Measurements from ENCODE around the gene SLMAP. TPM values are rescaled to one million over a fixed set of nuclear protein-coding genes. Genes with fewer than 3 reads are reported as not detected.
"Not testable (repeated sequence)": the region's sequence is repeated elsewhere in the genome, so short reads cannot be mapped to it uniquely, and the experiment has no call there.

Gene SLMAP
- total RNA-seq, 1 donor from 2014 or later: 55.6 TPM

DNA sequence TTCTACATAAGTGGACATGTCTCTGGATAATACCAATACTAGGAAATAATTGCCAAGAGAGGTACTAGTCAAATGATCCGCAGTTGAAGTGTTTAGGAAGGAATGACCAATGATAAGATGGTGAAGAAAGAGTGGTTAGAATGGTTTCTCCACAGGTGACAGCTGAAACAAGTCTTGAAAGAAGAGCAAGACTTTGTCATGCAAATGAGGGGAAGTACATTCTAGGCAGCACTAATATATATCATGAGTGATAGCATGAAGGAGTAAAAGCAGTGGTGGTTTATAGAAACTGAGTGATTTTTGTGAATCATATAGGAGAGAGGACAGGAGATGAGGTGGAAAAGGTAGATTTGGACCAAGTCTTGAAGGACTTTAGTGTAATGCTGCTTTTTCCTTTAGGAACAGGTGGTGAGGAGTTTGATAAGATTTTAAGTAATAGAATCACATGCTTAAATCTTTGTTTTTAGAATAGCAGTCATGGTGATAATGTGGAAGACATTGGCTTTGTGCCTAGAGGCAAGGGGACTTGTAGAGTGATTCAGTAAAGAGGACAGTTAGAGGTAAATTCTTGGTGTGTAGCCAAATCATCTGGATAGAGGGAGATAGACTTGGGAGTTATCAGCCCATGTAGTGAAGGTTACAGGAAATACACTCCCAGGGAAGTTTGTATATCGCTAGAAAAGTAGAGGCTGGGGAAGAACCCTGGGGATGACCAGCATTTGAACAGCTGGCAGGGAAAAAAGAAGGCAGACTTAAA, 31.9 kb downstream of the SLMAP start:
- intact Hi-C loops (cut with micrococcal nuclease): no loop called here

DNA sequence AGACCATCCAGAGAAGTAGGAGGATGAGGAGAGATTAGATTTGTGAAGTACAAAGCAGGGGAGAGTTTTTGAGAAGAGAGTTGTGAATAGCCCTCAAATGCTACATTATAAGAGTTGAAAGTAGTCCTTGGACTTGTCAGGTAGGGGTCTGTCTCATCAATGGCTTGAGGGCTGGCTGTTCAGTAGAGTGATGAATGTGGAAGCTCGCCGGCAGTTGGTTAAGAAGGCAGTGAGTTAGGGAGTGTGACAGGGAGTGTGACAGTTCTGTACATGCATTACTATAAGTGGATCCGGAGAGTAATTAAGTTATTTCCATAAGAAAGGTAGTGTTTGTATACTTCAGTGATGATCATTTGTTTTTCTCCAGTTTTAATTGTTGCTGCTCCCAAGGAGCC, 32.5 kb downstream of the SLMAP start:
- intact Hi-C loops (cut with micrococcal nuclease): no loop called here

- intact Hi-C loops (cut with micrococcal nuclease): no loop called here
Measured at GRCh38 chr3:57791245-57791644, 35.1 kb downstream of the SLMAP start.

DNA sequence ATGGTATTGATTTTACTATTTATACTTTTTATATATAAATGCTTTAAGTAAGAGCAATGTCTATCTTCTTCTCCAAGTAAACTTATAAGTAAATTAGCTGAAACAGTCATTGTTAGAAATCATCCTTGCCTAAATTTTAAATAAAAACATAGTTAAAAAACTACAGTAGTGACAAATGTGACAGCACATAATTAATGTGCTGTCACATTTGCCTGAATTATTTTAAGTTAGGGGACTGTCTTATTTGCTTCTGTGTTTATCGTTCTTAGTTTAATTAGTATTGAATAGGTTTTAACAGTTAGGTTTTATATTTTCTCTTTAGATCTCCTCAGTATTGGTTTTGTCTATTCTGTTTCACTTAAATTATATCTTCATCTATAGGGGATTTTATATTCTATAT, 36.1 kb downstream of the SLMAP start:
- intact Hi-C loops (cut with micrococcal nuclease): no loop called here

- intact Hi-C loops (cut with micrococcal nuclease): no loop called here
Measured at GRCh38 chr3:57793737-57794187, 37.7 kb downstream of the SLMAP start.

GRCh38 chr3:57794501-57794900, 38.4 kb downstream of the SLMAP start:
- intact Hi-C loops (cut with micrococcal nuclease): no loop called here

DNA sequence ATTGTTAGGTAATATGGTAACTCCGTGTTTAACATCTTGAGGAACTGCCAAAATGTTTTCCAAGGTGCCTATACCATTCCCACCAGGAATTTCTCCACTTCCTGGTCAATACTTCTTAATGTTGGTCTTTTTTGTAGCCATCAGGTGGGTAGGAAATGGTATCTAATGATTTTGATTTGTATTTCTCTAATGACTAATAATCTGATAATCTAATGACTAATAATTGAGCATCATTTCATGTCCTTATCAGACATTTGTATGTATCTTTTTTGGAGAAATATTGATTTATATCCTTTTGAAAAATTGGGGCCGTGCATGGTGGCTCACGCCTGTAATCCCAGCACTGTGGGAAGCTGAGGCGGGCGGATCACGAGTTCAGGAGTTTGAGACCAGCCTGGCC, 38.8 kb downstream of the SLMAP start:
- intact Hi-C loops (cut with micrococcal nuclease): no loop called here

DNA sequence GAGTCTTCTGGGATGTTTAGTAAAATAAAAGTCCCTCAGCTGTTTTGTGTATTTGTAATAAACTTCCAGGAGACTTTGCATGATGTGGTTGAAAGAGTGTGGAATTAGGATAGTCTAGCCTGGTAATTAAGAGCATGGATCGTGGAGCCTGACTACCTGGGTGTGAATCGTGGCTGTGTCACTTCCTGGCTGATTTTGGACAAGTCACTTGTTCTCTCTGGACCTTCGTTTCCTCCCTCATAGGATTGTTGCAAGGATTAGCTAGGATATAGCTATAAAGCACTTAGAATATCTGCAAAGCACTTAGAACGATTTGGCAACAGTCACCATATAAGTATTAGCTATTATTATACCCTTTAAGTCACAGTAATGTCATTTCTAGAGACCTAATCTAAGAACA, 40.2 kb downstream of the SLMAP start:
- intact Hi-C loops (cut with micrococcal nuclease): no loop called here

DNA sequence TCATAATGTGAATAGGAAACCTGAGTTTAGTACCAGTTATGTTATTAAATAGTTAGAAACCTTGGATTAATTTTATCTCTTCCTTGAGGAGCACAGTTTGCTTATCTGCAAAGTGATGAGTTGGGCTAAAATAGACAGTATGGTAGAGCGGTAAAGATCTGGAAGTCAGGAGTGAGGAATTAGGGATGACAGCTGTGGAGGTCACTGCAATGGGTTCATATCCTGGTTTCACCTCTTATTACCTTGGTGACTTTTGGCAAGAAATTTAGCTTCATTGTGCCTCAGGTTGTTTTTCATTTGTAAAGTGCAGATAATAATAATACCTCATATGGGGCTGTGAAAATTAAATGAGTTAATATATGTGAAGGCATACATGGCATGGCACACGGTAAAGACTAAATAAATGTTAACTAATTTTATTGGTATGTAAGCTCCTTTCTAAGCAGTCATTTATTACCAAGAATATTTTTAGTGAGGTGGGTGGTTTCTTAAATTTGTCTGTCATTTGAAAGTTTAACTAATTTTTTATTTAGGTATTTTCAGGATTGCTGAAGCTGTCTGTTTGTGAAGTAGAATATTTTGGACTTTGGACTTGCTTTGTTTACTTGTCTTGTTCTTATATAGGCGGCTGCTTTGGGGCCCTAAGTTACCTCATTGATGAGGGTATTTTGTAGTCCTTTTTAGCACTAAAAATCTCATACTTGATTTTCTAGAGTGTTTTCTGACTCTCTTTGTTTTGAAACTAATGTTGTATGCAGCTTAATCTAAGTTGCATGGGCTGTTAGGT, 41.8 kb downstream of the SLMAP start:
- intact Hi-C loops (cut with micrococcal nuclease): no loop called here

DNA sequence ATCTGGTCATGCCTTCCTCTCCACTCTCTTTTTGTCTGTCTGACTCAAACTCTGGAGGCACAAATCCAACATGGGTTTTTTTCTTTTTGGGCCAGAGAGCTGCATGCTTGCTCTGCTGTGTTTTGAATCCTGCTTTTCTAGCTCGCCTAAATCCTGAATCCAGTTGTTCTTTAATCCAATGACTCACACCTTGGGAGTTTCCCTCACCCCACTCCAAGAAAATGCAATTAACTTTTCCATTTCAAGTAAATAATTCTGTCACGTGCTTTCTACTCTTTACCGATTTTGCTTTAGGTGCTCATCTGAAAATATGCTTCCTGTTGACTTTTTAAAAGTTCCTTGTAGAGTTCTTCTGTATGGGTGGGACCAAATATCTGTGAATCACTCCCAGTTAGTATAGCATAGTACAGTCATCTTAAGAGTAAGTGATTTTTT, 47.6 kb downstream of the SLMAP start:
- intact Hi-C loops (cut with micrococcal nuclease): no loop called here

DNA sequence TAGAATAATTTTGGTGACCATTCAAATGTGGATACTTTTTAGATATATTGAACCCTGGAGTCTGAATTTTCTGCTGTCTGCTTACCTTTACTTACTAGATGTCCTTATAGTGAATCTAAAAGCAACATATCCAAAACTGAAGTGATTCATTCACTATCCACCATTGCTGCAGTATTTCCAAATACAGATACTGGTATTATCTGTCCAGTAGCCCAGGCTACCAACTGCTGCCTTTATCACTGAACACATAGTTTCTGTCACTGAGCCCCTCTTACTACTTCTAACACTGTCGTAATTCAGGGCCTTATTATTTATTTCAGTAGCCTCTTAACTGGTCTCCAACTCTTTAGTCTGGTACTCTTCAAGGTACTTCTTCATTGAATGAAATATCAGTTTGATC, 49.2 kb downstream of the SLMAP start:
- intact Hi-C loops (cut with micrococcal nuclease): no loop called here

- intact Hi-C loops (cut with micrococcal nuclease): no loop called here
Measured at GRCh38 chr3:57805674-57806073, 49.6 kb downstream of the SLMAP start.

DNA sequence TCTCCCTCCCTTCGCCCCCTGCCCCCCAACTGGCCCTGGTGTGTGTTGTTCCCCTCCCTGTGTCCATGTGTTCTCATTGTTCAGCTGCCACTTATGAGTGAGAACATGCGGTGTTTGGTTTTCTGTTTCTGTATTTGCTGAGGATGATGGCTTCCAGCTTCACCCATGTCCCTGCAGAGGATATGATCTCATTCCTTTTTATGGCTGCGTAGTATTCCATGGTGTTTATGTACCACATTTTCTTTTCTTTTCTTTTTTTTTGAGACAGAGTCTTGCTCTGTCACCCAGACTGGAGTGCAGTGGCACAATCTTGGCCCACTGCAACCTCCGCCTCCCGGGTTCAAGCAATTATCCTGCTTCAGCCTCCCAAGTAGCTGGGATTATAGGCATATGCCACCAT, 50.1 kb downstream of the SLMAP start:
- intact Hi-C loops (cut with micrococcal nuclease): not testable (repeated sequence)

GRCh38 chr3:57808961-57809608, 53.0 kb downstream of the SLMAP start:
- intact Hi-C loops (cut with micrococcal nuclease): no loop called here

DNA sequence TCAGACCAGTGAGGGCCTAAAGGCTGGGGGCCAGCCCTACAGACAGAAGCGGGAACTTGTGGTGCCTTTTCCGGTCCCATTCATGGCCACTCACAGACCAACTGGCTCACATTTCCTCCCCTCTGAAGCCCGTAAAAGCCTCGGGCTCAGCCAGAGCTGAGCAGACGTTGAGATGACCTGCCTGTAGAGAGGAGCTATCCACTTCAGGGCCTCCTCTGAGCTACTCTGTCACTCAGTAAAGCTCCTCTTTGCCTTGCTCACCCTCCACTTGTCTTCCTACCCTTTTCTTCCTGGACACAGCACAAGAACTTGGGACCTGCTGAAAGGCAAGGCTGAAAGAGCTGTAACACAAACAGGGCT, 53.5 kb downstream of the SLMAP start:
- intact Hi-C loops (cut with micrococcal nuclease): no loop called here

- intact Hi-C loops (cut with micrococcal nuclease): no loop called here
Measured at GRCh38 chr3:57810048-57810447, 53.9 kb downstream of the SLMAP start.

DNA sequence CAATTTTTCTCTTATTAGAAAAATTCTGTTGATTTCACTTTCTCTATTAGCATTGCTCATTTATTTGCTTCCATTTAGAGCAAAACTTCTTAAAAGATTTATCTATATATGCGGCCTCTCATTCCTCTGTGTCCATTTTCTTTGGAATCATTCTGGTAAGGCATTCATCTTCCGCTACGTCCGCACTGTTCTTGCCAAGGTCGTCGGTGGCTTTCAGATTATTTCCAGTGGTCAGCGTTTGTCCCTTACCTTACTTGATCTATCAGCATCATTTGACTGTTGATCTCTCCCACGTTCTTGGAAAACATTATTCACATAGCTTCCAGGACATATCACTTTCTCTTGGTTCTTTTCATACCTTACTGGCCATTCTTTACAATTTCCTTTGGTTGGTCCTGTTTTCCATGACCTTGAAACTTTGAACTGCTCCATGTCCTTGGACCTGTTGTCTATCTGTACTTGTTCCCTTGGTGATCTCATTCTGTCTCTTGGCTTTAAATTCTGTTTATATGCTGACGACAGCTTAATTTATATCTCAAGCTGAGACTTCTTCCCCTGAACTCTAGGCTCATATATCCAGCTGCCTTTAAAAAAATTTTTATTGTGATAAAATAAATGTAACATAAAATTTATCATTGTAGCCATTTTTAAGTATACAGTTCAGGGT, 54.5 kb downstream of the SLMAP start:
- intact Hi-C loops (cut with micrococcal nuclease): no loop called here

- intact Hi-C loops (cut with micrococcal nuclease): no loop called here
Measured at GRCh38 chr3:57815036-57815435, 58.9 kb downstream of the SLMAP start.

- intact Hi-C loops (cut with micrococcal nuclease): no loop called here
Measured at GRCh38 chr3:57816471-57817095, 60.5 kb downstream of the SLMAP start.

- intact Hi-C loops (cut with micrococcal nuclease): no loop called here
Measured at GRCh38 chr3:57818772-57819171, 62.7 kb downstream of the SLMAP start.

DNA sequence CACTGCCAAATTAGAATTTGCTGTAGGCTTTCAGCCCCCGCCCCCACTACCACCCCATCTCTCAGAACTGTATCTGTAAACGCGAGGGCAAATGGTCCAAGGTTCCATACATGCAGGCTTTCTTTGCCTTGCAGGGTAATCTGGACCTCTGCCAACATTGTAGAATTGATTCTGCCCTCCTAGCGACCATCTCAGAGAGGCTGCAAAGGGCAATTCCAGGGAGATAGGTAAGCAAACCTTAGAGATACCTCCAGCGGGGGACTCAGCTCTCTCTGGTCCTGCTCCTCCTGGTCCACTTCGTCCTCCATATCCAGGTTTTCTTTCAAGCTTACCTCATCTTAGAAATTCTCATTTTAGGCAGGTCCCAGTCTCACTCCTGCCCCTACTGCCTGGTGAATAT, 64.4 kb downstream of the SLMAP start:
- intact Hi-C loops (cut with micrococcal nuclease): no loop called here
